Thyroid gland (tissue), 4 donors: ENCODE results near the gene SZRD1. TPM values are rescaled to one million over a fixed set of nuclear protein-coding genes. Genes with fewer than 3 reads are reported as not detected.

Experiments used
- DNase-seq, 2 donors: peaks; one replicate each; pipeline ENCODE4 v3.0.0-alpha.2; 2019
- H3K27ac ChIP-seq, 3 donors: fragments of 200-600 bp; sonication (generic); 1 replicate in 2 of 3; 2 replicates in 1 of 3; pipeline ENCODE4 v1.5.1; 2016 to 2019; ENCODE audit warnings: mild to moderate bottlenecking in 1 of 3, moderate library complexity in 1 of 3
- H3K27me3 ChIP-seq: fragments of 200-600 bp; sonication (generic); one replicate; pipeline ENCODE4 v1.5.1; 2019
- H3K36me3 ChIP-seq, 2 donors: fragments of 200-600 bp; sonication (generic); one replicate each; pipeline ENCODE4 v1.5.1; 2016 to 2019
- H3K4me1 ChIP-seq, 2 donors: fragments of 200-600 bp; sonication (generic); one replicate each; pipeline ENCODE4 v1.5.1; 2017 to 2019
- H3K4me3 ChIP-seq, 3 donors: fragments of 200-600 bp; sonication (generic); replicated peaks in 1 of 3; 1 replicate in 2 of 3; 2 replicates in 1 of 3; pipeline ENCODE4 v1.5.1; 2016; ENCODE audit warnings: mild to moderate bottlenecking in 1 of 3
- H3K9me3 ChIP-seq: fragments of 200-600 bp; sonication (generic); one replicate; pipeline ENCODE4 v1.5.1; 2017
- CTCF ChIP-seq, 6 experiments: fragments of 200-600 bp in 3 of 6; fragments of 450-650 bp in 3 of 6; sonication (generic) in 3 of 6; IDR thresholded peaks; one replicate each; pipeline ENCODE4 v1.5.1; 2016 to 2019; ENCODE audit warnings: antibody characterized with exemption in 6 of 6, mild to moderate bottlenecking in 2 of 6, inconsistent platforms in 1 of 6, moderate library complexity in 1 of 6
- POLR2A ChIP-seq, 2 donors: fragments of 450-650 bp; IDR thresholded peaks; one replicate each; pipeline ENCODE4 v1.6.1; 2017; ENCODE audit warnings: antibody characterized with exemption in 2 of 2, mild to moderate bottlenecking in 2 of 2, moderate library complexity in 1 of 2
- WGBS, 2 donors: methylation state at CpG; one replicate each; pipeline ENCODE4 v1.1.5; 2017; 5-methylcytosine and 5-hydroxymethylcytosine counted together
- intact Hi-C: fragments of 100-400 bp; cut with DNase I; formaldehyde crosslinking; loops from one replicate; pipeline ENCODE4 v1.15.1; 2023
- total RNA-seq, 4 donors: library from RNA; depleted of rRNA; stranded (reverse); fragments of >200 nt; gene quantifications; one replicate each; pipeline ENCODE4 v1.2.3, GENCODE V29; 2016

SZRD1 gene
- total RNA-seq, 4 donors from 2014 or later, result 59.4 to 82.8 (median 74.4) TPM

GRCh38 chr1:16392740-16393569 is 25.9 kb downstream of the SZRD1 start:
- WGBS, 2 donors, result 58 to 80% methylated on average over 9 to 20 of the region's 21 CpGs
- Histone ChIP-seq H3K4me3 (no peak overlapping the region), H3K27ac (no peak overlapping the region), H3K36me3 (peaks cover 27 to 29% of the 10 kb centered on the region in 2 donors), H3K9me3 (no peaks in the 10 kb centered on the region), H3K4me1 (peaks cover 13 to 36% of the 10 kb centered on the region in 2 donors), H3K27me3 (no peaks in the 10 kb centered on the region)
- intact Hi-C loops, result no loop called here
- no peak for TF ChIP-seq CTCF (IDR thresholded peaks at IDR 0.05)
- no peak for TF ChIP-seq POLR2A (IDR thresholded peaks at IDR 0.05)
- no peak for DNase-seq

GRCh38 chr1:16393570-16394521 is 26.8 kb downstream of the SZRD1 start:
- Histone ChIP-seq H3K27ac (no peak overlapping the region), H3K9me3 (no peaks in the 10 kb centered on the region), H3K27me3 (no peaks in the 10 kb centered on the region), H3K36me3 (peaks cover 27 to 29% of the 10 kb centered on the region in 2 donors), H3K4me1 (peaks cover 9 to 35% of the 10 kb centered on the region in 2 donors), H3K4me3 (no peak overlapping the region)
- 83 to 88% methylated on average over 9 of the region's 10 CpGs for WGBS, 2 donors
- intact Hi-C loops, result no loop called here
- DNase-seq, result peak in 1 of 2 donors; percentile 56
- no peak for TF ChIP-seq CTCF (IDR thresholded peaks at IDR 0.05)
- no peak for TF ChIP-seq POLR2A (IDR thresholded peaks at IDR 0.05)

GRCh38 chr1:16394977-16395376 is 27.9 kb downstream of the SZRD1 start:
- WGBS, 2 donors, result 94 to 97% methylated on average over 13 of the region's 13 CpGs
- no peak for DNase-seq
- intact Hi-C loops, result no loop called here
- TF ChIP-seq POLR2A (IDR thresholded peaks at IDR 0.05), result no peak
- TF ChIP-seq CTCF (IDR thresholded peaks at IDR 0.05), result no peak
- H3K27me3 ChIP-seq, result no peaks in the 10 kb centered on the region
- no peak overlapping the region for H3K4me3 ChIP-seq
- no peak overlapping the region for H3K27ac ChIP-seq
- peaks cover 9 to 35% of the 10 kb centered on the region in 2 donors for H3K4me1 ChIP-seq
- H3K36me3 ChIP-seq, result peaks cover 29 to 31% of the 10 kb centered on the region in 2 donors
- no peaks in the 10 kb centered on the region for H3K9me3 ChIP-seq

- Histone ChIP-seq H3K27me3 (no peaks in the 10 kb centered on the region), H3K9me3 (no peaks in the 10 kb centered on the region), H3K4me3 (no peak overlapping the region), H3K36me3 (peaks cover 29 to 31% of the 10 kb centered on the region in 2 donors), H3K4me1 (peaks cover 6 to 33% of the 10 kb centered on the region in 2 donors), H3K27ac (no peak overlapping the region)
- no peak for DNase-seq
- intact Hi-C loops, result no loop called here
- TF ChIP-seq CTCF (IDR thresholded peaks at IDR 0.05) (no peak), POLR2A (IDR thresholded peaks at IDR 0.05) (no peak)
- 68 to 83% methylated on average over 7 of the region's 7 CpGs for WGBS, 2 donors
Measured at GRCh38 chr1:16396591-16396990, 29.5 kb downstream of the SZRD1 start.
